ENCODE measurements around the gene RELCH.

RELCH gene

DNA sequence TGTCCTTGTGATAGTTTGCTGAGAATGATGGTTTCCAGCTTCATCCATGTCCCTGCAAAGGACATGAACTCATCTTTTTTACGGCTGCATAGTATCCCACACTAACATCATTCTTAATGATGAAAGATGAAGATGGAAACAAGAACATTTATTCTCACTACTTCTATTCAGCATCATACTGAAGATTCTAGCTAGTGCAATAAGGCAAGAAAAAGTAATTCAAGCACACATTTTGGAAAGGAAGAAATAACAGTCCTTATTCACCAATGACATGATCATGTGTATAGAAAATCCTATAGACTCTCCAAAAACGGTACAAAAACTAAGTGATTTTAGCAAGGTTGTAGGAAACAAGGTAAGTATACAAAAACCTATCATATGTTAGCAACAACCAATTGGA, 37.2 kb downstream of the RELCH start:
- DNase-seq (ENCODE audit: extremely low read depth, insufficient read length) = no peak
- Histone ChIP-seq H3K27me3 (replicated peaks; ENCODE audit: control insufficient read depth, insufficient read depth, low read length) (no peaks in the 10 kb centered on the region), H3K36me3 (ENCODE audit: control insufficient read depth, insufficient read depth, low read length) (no peaks in the 10 kb centered on the region), H3K4me3 (replicated peaks; ENCODE audit: low read depth, low read length) (no peak overlapping the region)
- TF ChIP-seq, protein P1, sequence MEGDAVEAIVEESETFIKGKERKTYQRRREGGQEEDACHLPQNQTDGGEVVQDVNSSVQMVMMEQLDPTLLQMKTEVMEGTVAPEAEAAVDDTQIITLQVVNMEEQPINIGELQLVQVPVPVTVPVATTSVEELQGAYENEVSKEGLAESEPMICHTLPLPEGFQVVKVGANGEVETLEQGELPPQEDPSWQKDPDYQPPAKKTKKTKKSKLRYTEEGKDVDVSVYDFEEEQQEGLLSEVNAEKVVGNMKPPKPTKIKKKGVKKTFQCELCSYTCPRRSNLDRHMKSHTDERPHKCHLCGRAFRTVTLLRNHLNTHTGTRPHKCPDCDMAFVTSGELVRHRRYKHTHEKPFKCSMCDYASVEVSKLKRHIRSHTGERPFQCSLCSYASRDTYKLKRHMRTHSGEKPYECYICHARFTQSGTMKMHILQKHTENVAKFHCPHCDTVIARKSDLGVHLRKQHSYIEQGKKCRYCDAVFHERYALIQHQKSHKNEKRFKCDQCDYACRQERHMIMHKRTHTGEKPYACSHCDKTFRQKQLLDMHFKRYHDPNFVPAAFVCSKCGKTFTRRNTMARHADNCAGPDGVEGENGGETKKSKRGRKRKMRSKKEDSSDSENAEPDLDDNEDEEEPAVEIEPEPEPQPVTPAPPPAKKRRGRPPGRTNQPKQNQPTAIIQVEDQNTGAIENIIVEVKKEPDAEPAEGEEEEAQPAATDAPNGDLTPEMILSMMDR (IDR thresholded peaks at IDR 0.05; ENCODE audit: insufficient read depth, low read length, poor library complexity, severe bottlenecking) = no peak

DNA sequence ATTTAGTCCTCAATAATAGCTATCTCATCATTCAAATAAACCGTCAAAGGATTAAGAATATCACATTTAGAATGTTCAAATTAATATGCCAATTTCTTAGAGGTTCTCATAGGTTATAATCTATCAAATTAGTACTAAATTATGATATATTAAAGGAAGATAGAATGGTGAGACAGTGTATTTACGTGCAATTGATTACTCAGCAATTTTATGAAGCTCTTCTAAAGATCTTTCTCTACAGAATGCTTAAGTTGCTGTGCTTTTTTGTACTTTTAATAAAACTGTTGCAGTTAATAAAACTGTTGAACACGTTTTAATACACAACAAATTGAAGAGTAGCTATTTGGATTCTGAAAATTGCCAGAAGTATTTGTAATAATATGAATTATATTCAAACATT, 39.0 kb downstream of the RELCH start:
- TF ChIP-seq, protein P1 (IDR thresholded peaks at IDR 0.05; ENCODE audit: insufficient read depth, low read length, poor library complexity, severe bottlenecking) = no peak
- no peak for DNase-seq (ENCODE audit: extremely low read depth, insufficient read length)
- Histone ChIP-seq H3K27me3 (replicated peaks; ENCODE audit: control insufficient read depth, insufficient read depth, low read length) (no peaks in the 10 kb centered on the region), H3K36me3 (ENCODE audit: control insufficient read depth, insufficient read depth, low read length) (no peaks in the 10 kb centered on the region), H3K4me3 (replicated peaks; ENCODE audit: low read depth, low read length) (no peak overlapping the region)

DNA sequence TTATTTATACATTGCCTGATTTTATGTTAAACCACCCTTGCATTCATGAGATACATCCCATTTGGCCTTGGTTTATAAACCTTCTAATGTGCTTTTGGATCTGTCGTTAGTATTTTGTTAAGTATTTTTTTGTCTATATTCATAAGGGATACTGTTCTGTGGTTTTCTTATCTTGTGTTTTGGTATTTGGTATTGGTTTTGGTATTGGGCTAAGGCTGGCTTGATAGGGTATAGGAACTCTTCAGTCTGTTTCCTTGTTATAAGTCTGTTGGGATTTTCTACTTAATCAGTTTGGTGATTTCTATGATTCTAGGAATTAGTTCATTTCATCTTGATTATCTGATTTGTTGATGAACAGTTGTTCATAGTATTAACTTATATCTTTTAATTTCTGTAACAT, 49.2 kb downstream of the RELCH start:
- TF ChIP-seq, protein P1 (IDR thresholded peaks at IDR 0.05; ENCODE audit: insufficient read depth, low read length, poor library complexity, severe bottlenecking) = no peak
- H3K4me3 ChIP-seq (replicated peaks; ENCODE audit: low read depth, low read length) = no peak overlapping the region
- H3K36me3 ChIP-seq (ENCODE audit: control insufficient read depth, insufficient read depth, low read length) = peaks cover 4% of the 10 kb centered on the region
- no peak for DNase-seq (ENCODE audit: extremely low read depth, insufficient read length)
- no peaks in the 10 kb centered on the region for H3K27me3 ChIP-seq (replicated peaks; ENCODE audit: control insufficient read depth, insufficient read depth, low read length)

DNA sequence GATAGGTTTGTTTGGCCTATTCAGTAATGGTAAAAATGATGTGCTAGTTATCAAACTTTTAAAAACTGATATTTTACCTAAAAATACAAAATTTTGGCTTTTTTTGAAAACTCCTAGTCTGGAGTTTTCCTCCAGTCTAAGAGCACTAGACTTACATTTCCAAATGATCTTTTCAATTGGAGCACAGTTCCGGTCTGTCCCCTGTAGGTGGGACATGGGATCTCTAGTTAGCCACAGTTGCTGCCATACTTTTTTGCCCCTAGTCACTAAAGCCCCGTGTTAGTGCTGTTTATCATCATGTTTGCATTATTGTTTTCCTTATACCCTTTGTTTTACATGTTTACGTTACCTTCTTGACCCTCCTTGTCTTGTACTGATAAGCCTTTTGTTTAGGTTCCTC, 52.4 kb downstream of the RELCH start:
- Histone ChIP-seq H3K36me3 (ENCODE audit: control insufficient read depth, insufficient read depth, low read length) (peaks cover 2% of the 10 kb centered on the region), H3K4me3 (replicated peaks; ENCODE audit: low read depth, low read length) (no peak overlapping the region), H3K27me3 (replicated peaks; ENCODE audit: control insufficient read depth, insufficient read depth, low read length) (no peaks in the 10 kb centered on the region)
- TF ChIP-seq, protein P1 (IDR thresholded peaks at IDR 0.05; ENCODE audit: insufficient read depth, low read length, poor library complexity, severe bottlenecking) = no peak
- no peak for DNase-seq (ENCODE audit: extremely low read depth, insufficient read length)

DNA sequence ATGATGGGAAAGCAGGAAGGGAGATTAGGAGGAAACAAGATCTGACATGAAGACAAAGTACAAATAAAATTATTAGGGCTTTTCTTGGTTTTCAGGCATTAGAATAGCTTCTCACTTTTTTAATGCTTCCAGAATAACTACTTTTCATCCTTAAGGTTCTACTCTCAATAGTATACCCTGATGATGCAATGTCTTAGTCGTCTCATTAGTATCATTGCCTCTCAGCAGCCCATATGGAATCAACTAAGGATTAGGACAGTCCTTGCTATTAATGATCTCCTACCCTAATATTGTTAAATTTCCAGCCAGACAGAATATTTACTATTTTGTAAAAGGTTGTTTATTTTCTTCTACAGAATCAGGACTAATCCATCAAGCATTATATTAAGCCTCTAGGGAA, 55.9 kb downstream of the RELCH start:
- Histone ChIP-seq H3K4me3 (replicated peaks; ENCODE audit: low read depth, low read length) (no peak overlapping the region), H3K27me3 (replicated peaks; ENCODE audit: control insufficient read depth, insufficient read depth, low read length) (no peaks in the 10 kb centered on the region), H3K36me3 (ENCODE audit: control insufficient read depth, insufficient read depth, low read length) (peaks cover 3% of the 10 kb centered on the region)
- TF ChIP-seq, protein P1 (IDR thresholded peaks at IDR 0.05; ENCODE audit: insufficient read depth, low read length, poor library complexity, severe bottlenecking) = no peak
- no peak for DNase-seq (ENCODE audit: extremely low read depth, insufficient read length)

DNA sequence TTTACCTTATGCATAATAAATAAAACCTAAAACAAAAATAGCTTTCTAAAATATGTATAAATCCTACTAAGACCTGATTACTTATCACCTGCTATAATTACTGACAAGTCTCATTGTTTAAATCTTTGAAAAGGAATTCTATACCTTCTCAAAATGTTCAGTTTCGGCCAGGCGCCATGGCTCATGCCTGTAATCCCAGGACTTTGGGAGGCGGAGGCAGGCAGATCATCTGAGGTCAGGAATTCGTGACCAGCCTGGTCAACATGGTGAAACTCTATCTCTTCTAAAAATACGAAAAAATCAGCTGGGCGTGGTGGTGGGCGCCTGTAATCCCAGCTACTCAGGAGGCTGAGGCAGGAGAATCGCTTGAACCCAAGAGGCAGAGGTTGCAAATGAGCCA, 58.1 kb downstream of the RELCH start:
- DNase-seq (ENCODE audit: extremely low read depth, insufficient read length) = no peak
- TF ChIP-seq, protein P1 (IDR thresholded peaks at IDR 0.05; ENCODE audit: insufficient read depth, low read length, poor library complexity, severe bottlenecking) = no peak
- Histone ChIP-seq H3K4me3 (replicated peaks; ENCODE audit: low read depth, low read length) (no peak overlapping the region), H3K27me3 (replicated peaks; ENCODE audit: control insufficient read depth, insufficient read depth, low read length) (no peaks in the 10 kb centered on the region), H3K36me3 (ENCODE audit: control insufficient read depth, insufficient read depth, low read length) (peaks cover 1% of the 10 kb centered on the region)
